CD14-positive monocyte (primary cell): ENCODE data around the gene CKM. TPM values are rescaled to one million over a fixed set of nuclear protein-coding genes. Genes with fewer than 3 reads are reported as not detected.

Source experiments
- DNase-seq, 3 donors: peaks; one replicate each; pipeline ENCODE4 v3.0.0-alpha.2; 2011 to 2022
- H2AFZ ChIP-seq: 2 replicates; pipeline ENCODE4 v1.6.0; 2012; ENCODE audit warnings: mild to moderate bottlenecking, low read depth, low read length, inconsistent platforms; ENCODE audit not compliant: insufficient read depth, poor library complexity, severe bottlenecking
- H3K27ac ChIP-seq, 2 donors: 1 replicate in 1 of 2; 2 replicates in 1 of 2; pipeline ENCODE4 v1.5.1; 2012 to 2013; ENCODE audit warnings: low read length in 2 of 2, control low read depth in 1 of 2, inconsistent platforms in 1 of 2, low read depth in 1 of 2, mild to moderate bottlenecking in 1 of 2
- H3K27me3 ChIP-seq, 2 donors: one replicate each; pipeline versions ENCODE4 v1.6.0 to v1.6.1; 2011 to 2013; ENCODE audit warnings: low read length in 2 of 2; ENCODE audit not compliant: control insufficient read depth in 2 of 2, insufficient read depth in 2 of 2
- H3K36me3 ChIP-seq, 2 donors: replicated peaks in 1 of 2; 1 replicate in 1 of 2; 2 replicates in 1 of 2; pipeline versions ENCODE4 v1.5.1 to v1.6.1; 2012 to 2013; ENCODE audit warnings: low read length in 2 of 2, control low read depth in 1 of 2, inconsistent platforms in 1 of 2, mild to moderate bottlenecking in 1 of 2; ENCODE audit not compliant: insufficient read depth in 2 of 2, control insufficient read depth in 1 of 2
- H3K4me1 ChIP-seq, 2 donors: 1 replicate in 1 of 2; 2 replicates in 1 of 2; pipeline versions ENCODE4 v1.5.1 to v1.6.1; 2012 to 2013; ENCODE audit warnings: low read length in 2 of 2, control low read depth in 1 of 2, inconsistent platforms in 1 of 2, mild to moderate bottlenecking in 1 of 2, moderate library complexity in 1 of 2; ENCODE audit not compliant: insufficient read depth in 2 of 2, control insufficient read depth in 1 of 2
- H3K4me2 ChIP-seq: replicated peaks from 2 replicates; pipeline ENCODE3; 2012; ENCODE audit warnings: low read length, moderate library complexity, mild to moderate bottlenecking; ENCODE audit not compliant: poor library complexity, severe bottlenecking; ENCODE audit errors: extremely low read depth
- H3K4me3 ChIP-seq, 3 experiments: fragments of 200-600 bp in 1 of 3; sonication (generic) in 1 of 3; replicated peaks in 1 of 3; 1 replicate in 2 of 3; 2 replicates in 1 of 3; pipeline ENCODE4 v1.5.1; 2011 to 2013; ENCODE audit warnings: low read length in 3 of 3, mild to moderate bottlenecking in 3 of 3, control low read depth in 2 of 3, low read depth in 2 of 3, inconsistent platforms in 1 of 3, moderate library complexity in 1 of 3
- H3K79me2 ChIP-seq: 2 replicates; pipeline ENCODE4 v1.6.0; 2012; ENCODE audit warnings: mild to moderate bottlenecking, control low read depth, inconsistent platforms, low read length, moderate library complexity; ENCODE audit not compliant: insufficient read depth
- H3K9ac ChIP-seq: 2 replicates; pipeline ENCODE4 v1.6.0; 2017; ENCODE audit warnings: low read length, mild to moderate bottlenecking; ENCODE audit not compliant: insufficient read depth, poor library complexity, severe bottlenecking
- H3K9me3 ChIP-seq, 2 donors: replicated peaks in 1 of 2; 1 replicate in 1 of 2; 2 replicates in 1 of 2; pipeline versions ENCODE4 v1.5.1 to v1.6.1; 2012 to 2013; ENCODE audit warnings: low read length in 2 of 2, control low read depth in 1 of 2; ENCODE audit not compliant: control insufficient read depth in 1 of 2, insufficient read depth in 1 of 2
- H4K20me1 ChIP-seq: 2 replicates; pipeline ENCODE4 v1.6.0; 2012; ENCODE audit warnings: mild to moderate bottlenecking, low read length, control low read depth, moderate library complexity; ENCODE audit not compliant: insufficient read depth
- H3K27ac Mint-ChIP-seq, 7 donors: one replicate each; pipeline ENCODE4 v1.8.0; 2020; ENCODE audit warnings: mild to moderate bottlenecking in 7 of 7, mixed read lengths in 7 of 7, moderate library complexity in 6 of 7, inconsistent platforms in 2 of 7
- H3K27me3 Mint-ChIP-seq, 3 donors: one replicate each; pipeline ENCODE4 v1.8.0; 2021 to 2022; ENCODE audit warnings: low read depth in 3 of 3, mild to moderate bottlenecking in 3 of 3, mixed read lengths in 3 of 3, moderate library complexity in 3 of 3, inconsistent platforms in 1 of 3
- H3K36me3 Mint-ChIP-seq, 2 donors: one replicate each; pipeline ENCODE4 v1.8.0; 2020; ENCODE audit warnings: mixed read lengths in 2 of 2, inconsistent platforms in 1 of 2, mild to moderate bottlenecking in 1 of 2
- H3K4me1 Mint-ChIP-seq: one replicate; pipeline ENCODE4 v1.8.0; 2020; ENCODE audit warnings: mild to moderate bottlenecking, mixed read lengths
- H3K4me3 Mint-ChIP-seq, 2 donors: one replicate each; pipeline ENCODE4 v1.8.0; 2020; ENCODE audit warnings: mild to moderate bottlenecking in 2 of 2, mixed read lengths in 2 of 2, moderate library complexity in 1 of 2
- H3K9me3 Mint-ChIP-seq, 7 donors: one replicate each; pipeline ENCODE4 v1.8.0; 2020 to 2022; ENCODE audit warnings: mixed read lengths in 7 of 7, mild to moderate bottlenecking in 6 of 7, moderate library complexity in 6 of 7, inconsistent platforms in 2 of 7
- WGBS: methylation state at CpG from one replicate; pipeline ENCODE4 v1.1.5; 2013; ENCODE audit warnings: missing lambda C conversion rate; ENCODE audit not compliant: insufficient coverage; 5-methylcytosine and 5-hydroxymethylcytosine counted together
- intact Hi-C, 2 donors: fragments of 100-400 bp; cut with micrococcal nuclease; formaldehyde crosslinking; loops; one replicate each; pipeline versions ENCODE4 v1.15.0 to v1.15.1; 2023
- polyA plus RNA-seq, 3 donors: library from polyadenylated mRNA; depleted of rRNA in 1 of 3; unstranded in 2 of 3; stranded (reverse) in 1 of 3; fragments of 300-500 nt in 2 of 3; fragments of >200 nt in 1 of 3; fragmentation: Illumina TruSeq in 2 of 3; gene quantifications; 1 replicate in 2 of 3; 2 replicates in 1 of 3; pipeline ENCODE4 v1.2.3, GENCODE V29; 2012 to 2021
- TF ChIP-seq, protein P1 (sequence below): fragments of 200-600 bp; IDR thresholded peaks from one replicate; pipeline ENCODE4 v1.8.0; 2022; ENCODE audit warnings: antibody characterized with exemption, mild to moderate bottlenecking

Gene CKM
- polyA plus RNA-seq, 3 donors, result 0.17 to 0.50 (median 0.24) TPM

DNA sequence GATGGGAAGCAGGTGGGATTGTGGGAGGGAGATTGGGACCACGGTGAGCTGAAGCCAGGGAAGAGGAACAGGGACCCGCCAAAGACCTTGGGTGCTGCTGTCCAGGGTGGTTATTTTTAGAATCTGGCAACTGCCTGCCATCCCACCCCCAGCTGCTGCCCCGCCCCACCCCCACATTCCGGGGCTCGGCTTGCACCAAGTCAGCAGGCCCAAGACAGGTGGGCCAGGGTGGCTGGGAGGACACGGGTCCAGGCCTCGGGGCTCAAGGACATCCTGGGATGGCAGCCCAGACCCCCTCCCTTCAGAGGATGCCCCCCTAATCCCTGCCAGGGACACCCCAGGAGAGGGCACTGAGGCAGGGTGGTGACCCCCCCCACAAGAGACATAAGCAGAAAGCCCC lies 827 bp downstream of the CKM start:
- Histone ChIP-seq H3K9ac (no peak overlapping the region), H3K79me2 (no peaks in the 10 kb centered on the region), H4K20me1 (no peaks in the 10 kb centered on the region), H3K9me3 (no peaks in the 10 kb centered on the region), H3K4me2 (no peak overlapping the region), H3K4me3 (no peak overlapping the region), H3K36me3 (no peaks in the 10 kb centered on the region), H2AFZ (no peak overlapping the region), H3K27ac (no peak overlapping the region), H3K27me3 (peaks cover 8 to 31% of the 10 kb centered on the region in 2 donors), H3K4me1 (peaks cover 3 to 7% of the 10 kb centered on the region in 2 donors)
- H3K4me1 Mint-ChIP-seq, result peaks cover 6% of the 10 kb centered on the region
- peaks cover 0 to 8% (median 2%) of the 10 kb centered on the region in 7 donors for H3K9me3 Mint-ChIP-seq
- intact Hi-C loops, result no loop called here
- H3K4me3 Mint-ChIP-seq, result peak overlapping the region in 1 of 2 donors; percentile 49
- H3K36me3 Mint-ChIP-seq, result no peaks in the 10 kb centered on the region
- peaks cover 37 to 58% (median 41%) of the 10 kb centered on the region in 3 donors for H3K27me3 Mint-ChIP-seq
- 50% methylated on average over 4 of the region's 7 CpGs for WGBS
- TF ChIP-seq, protein P1, sequence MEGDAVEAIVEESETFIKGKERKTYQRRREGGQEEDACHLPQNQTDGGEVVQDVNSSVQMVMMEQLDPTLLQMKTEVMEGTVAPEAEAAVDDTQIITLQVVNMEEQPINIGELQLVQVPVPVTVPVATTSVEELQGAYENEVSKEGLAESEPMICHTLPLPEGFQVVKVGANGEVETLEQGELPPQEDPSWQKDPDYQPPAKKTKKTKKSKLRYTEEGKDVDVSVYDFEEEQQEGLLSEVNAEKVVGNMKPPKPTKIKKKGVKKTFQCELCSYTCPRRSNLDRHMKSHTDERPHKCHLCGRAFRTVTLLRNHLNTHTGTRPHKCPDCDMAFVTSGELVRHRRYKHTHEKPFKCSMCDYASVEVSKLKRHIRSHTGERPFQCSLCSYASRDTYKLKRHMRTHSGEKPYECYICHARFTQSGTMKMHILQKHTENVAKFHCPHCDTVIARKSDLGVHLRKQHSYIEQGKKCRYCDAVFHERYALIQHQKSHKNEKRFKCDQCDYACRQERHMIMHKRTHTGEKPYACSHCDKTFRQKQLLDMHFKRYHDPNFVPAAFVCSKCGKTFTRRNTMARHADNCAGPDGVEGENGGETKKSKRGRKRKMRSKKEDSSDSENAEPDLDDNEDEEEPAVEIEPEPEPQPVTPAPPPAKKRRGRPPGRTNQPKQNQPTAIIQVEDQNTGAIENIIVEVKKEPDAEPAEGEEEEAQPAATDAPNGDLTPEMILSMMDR, result no peak
- peak overlapping the region in 1 of 7 donors; percentile 4 for H3K27ac Mint-ChIP-seq
- no peak for DNase-seq

DNA sequence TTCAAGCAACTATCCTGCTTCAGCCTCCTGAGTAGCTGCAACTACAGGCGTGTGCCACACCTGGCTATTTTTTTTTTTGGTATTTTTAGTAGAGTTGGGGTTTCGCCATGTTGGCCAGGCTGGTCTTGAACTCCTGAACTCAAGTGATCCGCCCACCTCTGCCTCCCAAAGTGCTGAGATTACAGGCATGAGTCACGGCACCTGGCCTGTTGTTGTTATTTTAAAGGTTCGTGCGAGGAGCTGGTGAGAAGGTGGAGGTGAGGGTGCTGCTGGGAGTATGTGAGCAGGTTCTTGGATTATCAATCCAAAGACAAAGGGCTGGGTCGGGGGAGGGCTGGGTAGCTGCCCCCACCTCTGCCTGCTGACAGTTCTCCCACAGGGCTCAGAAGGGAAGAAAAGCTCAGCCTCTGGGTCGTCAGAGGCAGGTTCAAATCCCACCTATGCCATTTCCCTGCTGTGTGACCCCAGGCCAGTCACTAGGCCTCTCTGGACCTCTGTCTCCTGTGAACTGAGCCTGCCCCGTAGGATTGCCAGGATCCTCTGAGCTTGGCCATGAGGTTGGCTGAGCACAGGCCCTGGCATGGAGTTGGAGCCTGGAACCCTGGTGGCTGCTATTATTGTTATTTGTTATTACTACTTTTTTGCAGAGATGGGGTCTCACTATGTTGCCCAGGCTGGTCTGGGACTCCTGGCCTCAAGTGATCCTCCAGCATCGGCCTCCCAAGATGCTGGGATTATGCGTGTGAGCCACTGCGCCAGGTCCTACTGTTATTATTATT lies 1.5 kb downstream of the CKM start:
- H3K27ac Mint-ChIP-seq, result no peak overlapping the region
- intact Hi-C loops, result no loop called here
- H3K79me2 ChIP-seq, result no peaks in the 10 kb centered on the region
- no peak overlapping the region for H3K4me3 Mint-ChIP-seq
- TF ChIP-seq, protein P1, result no peak
- no peak overlapping the region for H2AFZ ChIP-seq
- peaks cover 39 to 63% (median 40%) of the 10 kb centered on the region in 3 donors for H3K27me3 Mint-ChIP-seq
- no peaks in the 10 kb centered on the region for H4K20me1 ChIP-seq
- no peak overlapping the region for H3K4me3 ChIP-seq
- H3K4me2 ChIP-seq, result no peak overlapping the region
- no peaks in the 10 kb centered on the region for H3K36me3 ChIP-seq
- H3K4me1 ChIP-seq, result peaks cover 0 to 3% of the 10 kb centered on the region in 2 donors
- H3K9me3 Mint-ChIP-seq, result peaks cover 0 to 8% (median 2%) of the 10 kb centered on the region in 7 donors
- H3K4me1 Mint-ChIP-seq, result peaks cover 3% of the 10 kb centered on the region
- peaks cover 8 to 31% of the 10 kb centered on the region in 2 donors for H3K27me3 ChIP-seq
- DNase-seq, result no peak
- H3K27ac ChIP-seq, result no peak overlapping the region
- H3K36me3 Mint-ChIP-seq, result no peaks in the 10 kb centered on the region
- H3K9me3 ChIP-seq, result no peaks in the 10 kb centered on the region
- H3K9ac ChIP-seq, result no peak overlapping the region
- WGBS, result 89% methylated on average over 4 of the region's 12 CpGs
